HG03457 (cell line): ENCODE measurements around the gene ZNF574.

Source experiments
- ATAC-seq: cut with Tn5 transposase; IDR thresholded peaks from one replicate; pipeline ENCODE4 v1.9.1; 2021; ENCODE audit warnings: moderate number of reproducible peaks; ENCODE audit not compliant: unreplicated experiment

Gene ZNF574

GRCh38 chr19:42078538-42079275 lies 2.7 kb downstream of the ZNF574 start:
- ATAC-seq, result no peak

DNA sequence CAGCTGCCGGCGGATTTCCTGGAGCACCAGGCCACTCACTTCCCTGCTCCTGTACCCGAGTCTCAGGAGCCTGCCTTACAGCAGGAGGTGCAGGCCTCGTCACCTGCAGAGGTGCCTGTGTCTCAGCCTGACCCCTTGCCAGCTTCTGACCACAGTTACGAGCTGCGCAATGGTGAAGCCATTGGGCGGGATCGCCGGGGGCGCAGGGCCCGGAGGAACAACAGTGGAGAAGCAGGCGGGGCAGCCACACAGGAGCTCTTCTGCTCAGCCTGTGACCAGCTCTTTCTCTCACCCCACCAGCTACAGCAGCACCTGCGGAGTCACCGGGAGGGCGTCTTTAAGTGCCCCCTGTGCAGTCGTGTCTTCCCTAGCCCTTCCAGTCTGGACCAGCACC lies 3.3 kb downstream of the ZNF574 start:
- ATAC-seq, result no peak

- no peak for ATAC-seq
These were observed 4.2 kb downstream of the ZNF574 start for GRCh38 chr19:42079886-42080763.

GRCh38 chr19:42080764-42081375 lies 4.9 kb downstream of the ZNF574 start:
- ATAC-seq, result no peak

DNA sequence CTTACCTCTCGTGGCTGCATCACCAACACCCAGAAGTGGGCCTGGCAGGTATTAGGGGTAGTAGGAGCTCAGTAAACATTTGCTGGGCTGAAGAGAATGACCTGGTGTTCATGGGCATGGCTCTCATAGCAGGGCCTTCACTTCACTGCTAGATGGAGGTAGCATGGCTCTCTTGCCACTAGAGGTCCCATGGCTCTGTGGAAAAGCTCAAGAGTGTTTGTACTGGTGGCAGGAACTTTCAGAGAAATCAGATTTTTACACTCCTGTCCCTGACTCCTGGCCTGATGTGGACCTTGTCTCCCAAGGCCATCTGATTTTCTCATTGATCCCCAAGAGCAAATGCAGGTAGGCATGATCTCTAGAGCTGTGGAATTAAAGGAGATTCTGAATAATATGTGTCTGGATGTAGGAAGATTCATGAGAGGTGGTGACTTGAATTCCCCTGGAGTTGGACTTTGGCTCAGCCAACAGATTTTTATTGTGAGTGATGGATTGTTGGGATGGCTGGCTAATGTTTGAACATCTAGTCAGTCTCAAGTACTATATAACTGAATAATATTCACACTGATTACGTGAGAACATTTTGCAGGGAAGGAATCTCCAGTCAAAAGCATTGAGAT lies 5.7 kb downstream of the ZNF574 start:
- ATAC-seq, result no peak

GRCh38 chr19:42083537-42083936 lies 7.6 kb downstream of the ZNF574 start:
- no peak for ATAC-seq

- ATAC-seq, result no peak
These were observed 10.3 kb downstream of the ZNF574 start for GRCh38 chr19:42086188-42086736.

DNA sequence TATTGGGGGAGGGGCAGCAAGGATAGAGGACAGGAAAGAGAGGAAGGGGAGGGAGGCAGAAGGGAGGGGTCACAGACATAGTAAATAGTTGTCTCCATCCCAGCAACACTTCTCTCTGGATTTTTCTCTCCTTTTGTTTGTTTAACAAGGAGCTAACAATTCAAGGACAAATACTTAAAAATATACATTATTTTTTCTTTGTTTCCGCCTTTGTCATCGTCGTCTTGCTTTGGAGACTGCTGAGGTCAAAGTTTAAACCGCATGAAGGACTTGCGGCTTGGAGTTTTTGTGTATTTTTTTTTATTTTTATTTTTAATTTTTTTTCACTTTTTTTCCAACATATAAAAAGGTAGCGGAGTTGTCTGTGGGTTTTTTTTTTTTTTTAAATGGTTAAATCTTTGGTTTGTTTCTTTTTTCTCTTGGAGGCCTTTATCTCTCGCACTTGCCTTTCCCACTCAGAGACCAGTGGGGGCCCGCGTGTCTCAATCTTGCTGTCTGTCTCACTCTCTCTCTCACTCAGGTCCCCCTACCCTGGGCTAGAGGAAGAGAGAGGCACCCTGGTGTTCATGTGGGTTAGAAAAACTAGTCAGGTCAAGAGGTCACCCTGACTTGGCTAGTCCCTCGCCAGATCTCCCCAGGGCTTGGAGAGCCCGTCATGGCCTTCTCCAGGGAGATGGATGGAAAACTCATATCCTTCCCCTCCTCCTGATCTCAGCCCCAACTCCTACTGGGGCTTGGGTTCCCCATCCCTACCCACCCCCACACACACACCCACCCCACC lies 11.0 kb downstream of the ZNF574 start:
- ATAC-seq, result no peak

GRCh38 chr19:42088471-42089190 lies 12.7 kb downstream of the ZNF574 start:
- ATAC-seq, result no peak

- ATAC-seq, result no peak
These were observed 13.3 kb downstream of the ZNF574 start for GRCh38 chr19:42089191-42089750.

DNA sequence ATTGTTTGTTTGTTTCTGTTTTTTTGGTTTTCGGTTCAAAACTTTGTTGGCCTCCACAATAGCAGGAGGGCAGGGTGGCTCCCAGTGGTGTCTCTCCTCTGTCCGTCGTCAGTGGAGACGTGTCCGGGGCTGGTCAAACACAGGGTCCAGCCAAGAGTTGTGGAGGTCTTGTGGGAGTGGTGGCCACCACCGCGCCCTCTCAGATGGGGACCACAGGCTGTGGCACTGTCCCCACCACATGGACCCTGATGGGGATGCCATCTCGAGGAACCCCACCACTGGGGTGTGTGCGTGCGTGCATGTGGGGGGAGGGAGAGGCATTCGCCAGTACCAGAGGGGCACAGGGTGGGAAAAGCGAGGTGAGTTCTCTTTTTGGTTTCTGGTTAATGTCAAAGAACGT lies 13.8 kb downstream of the ZNF574 start:
- ATAC-seq, result no peak

- no peak for ATAC-seq
These were observed 14.7 kb downstream of the ZNF574 start for GRCh38 chr19:42090672-42091071.

DNA sequence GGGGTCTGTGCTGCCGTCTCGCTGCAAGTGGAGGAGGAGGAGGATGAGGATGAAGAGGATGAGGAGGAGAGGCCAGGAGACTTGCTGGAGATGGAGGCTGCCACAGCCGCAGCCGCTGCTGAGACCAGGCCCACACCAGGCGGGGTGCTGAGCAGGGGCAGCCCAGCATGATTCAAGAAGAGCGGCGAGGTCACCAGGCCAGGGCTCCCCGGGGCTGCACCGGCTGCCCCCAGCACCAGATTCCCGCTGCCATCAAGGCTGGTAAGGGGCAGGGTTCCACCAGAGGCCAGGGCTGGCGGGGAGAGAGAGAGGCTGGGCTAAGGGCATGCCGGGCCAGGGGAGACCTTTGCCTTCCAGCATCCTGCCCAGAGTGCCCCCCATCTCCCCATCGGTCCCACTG lies 15.3 kb downstream of the ZNF574 start:
- no peak for ATAC-seq

DNA sequence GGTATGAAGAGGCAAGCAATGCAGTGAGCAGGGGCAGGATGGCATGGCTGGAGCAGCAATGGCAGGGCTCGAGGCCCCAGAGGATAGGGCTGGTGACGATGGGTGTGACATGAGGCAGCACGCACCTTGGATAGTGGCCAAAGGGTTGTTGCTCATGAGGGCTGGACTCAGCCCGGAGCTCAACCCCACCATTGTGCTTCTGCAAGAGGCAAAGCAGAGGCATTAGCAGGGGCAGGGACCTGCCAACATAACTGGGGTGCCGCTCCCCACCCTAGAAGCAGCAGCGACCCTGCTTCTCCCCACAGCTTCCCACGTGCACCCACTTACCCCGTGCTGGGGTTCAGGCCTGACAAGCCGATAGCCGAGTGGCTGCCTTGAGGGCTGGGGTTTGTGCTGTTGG lies 15.8 kb downstream of the ZNF574 start:
- no peak for ATAC-seq

- ATAC-seq, result no peak
These were observed 16.4 kb downstream of the ZNF574 start for GRCh38 chr19:42092350-42092749.

GRCh38 chr19:42093505-42093904 lies 17.5 kb downstream of the ZNF574 start:
- no peak for ATAC-seq

- no peak for ATAC-seq
These were observed 18.0 kb downstream of the ZNF574 start for GRCh38 chr19:42093926-42094325.

DNA sequence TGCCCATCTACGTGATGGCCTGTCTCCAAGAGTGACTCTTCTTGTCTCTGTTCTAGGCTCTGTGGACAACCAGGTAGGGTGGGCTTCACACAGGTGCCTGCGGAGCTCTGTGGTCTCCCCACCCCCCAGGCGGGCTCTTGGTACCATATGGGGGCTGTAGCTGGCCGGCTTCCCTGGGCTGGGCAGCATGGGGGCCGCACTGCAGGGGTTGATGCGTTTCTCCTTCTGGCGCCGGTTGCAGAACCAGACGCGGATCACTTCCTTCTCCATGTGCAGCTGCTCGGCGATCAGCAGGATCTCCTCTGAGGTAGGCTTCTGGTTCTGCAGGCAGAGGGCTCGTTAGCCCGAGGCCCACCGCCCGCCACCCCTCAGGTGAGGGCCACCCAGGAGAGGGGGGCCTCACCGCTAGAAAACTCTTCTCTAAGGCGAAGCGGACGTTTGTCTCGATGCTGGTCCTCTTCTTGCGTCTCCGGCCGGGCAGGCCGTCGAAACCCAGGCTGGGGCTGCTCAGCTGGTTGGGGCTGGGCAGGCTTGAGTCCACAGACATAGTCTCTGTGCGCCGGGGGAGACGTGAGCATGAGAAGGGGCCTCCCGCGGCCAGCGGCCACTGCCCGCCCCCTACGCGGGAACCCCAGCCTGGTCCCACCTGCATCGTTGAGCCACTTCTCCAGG lies 19.3 kb downstream of the ZNF574 start:
- ATAC-seq, result no peak

DNA sequence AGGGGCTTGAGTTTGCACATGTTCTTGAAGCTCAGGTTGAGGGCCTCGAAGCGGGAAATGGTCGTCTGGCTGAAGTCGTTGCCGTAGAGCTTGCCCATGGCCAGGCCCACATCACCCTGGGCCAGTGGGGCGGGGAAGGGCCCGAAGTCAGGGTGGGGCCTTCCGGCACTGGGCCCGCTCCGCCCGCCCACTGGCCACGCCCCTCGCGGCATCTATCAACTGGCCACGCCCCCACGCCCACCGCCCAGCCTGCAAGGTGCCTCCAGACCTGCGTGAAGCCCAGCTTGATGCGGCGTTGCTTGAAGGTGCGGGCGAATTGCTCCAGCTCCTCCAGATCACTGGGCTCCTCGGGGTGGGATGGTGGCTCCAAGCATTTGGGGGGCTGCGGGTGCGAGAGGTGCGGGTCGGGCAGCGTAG lies 19.9 kb downstream of the ZNF574 start:
- ATAC-seq, result no peak
